Activated naive CD4-positive, alpha-beta T cell treated with anti-CD3 and anti-CD28 coated beads, Interleukin-2, amount 50 U/mL, for 16 hours (primary cell): ENCODE results near the gene DAPK1.

ENCODE experiments used
- DNase-seq: peaks from one replicate; pipeline ENCODE4 v3.0.0-alpha.2; 2020

The DAPK1 gene

DNA sequence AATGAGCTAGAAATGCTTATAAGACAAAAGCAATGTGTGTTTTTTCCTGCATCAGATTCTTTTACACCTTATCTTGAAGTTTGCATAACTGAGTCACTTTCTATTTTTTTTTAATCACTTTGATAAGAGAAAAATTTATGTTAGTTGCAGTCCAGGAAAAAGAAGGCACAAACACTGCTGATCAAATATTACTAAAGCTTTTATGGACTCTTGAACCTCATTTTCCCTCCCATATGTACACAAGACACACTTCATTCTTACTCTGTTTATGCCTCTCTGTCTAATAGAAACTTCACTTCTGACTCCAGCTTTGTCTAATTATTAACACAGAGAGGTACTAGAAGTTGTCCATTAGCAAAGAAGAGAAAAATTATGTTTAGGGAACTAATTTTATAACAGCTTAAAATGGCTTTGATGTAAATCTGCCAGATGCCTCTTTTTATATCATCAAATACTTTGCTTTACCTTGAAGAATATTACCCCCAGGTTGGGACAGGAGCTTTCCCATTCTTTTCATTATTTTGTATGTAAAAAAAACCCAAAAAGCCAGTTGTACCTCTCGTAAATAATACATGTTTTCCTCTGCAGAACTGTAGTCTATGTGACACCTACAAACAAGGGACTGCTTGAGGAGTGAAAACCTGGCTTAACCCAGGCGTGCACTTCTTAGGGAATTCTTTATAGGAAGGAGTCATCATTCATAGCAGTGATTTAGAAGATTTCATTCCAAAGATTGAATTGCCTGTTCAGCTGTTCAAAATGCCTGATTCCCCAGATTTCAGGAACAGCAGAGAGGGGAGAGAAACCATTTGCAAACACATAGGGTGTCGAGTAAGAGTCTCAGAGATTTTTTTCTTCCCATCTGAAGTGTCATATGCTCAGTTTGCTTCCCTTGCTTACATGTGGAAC, 72.6 kb downstream of the DAPK1 start:
- DNase-seq, result no peak

GRCh38 chr9:87572719-87573118, 75.1 kb downstream of the DAPK1 start:
- DNase-seq, result no peak

DNA sequence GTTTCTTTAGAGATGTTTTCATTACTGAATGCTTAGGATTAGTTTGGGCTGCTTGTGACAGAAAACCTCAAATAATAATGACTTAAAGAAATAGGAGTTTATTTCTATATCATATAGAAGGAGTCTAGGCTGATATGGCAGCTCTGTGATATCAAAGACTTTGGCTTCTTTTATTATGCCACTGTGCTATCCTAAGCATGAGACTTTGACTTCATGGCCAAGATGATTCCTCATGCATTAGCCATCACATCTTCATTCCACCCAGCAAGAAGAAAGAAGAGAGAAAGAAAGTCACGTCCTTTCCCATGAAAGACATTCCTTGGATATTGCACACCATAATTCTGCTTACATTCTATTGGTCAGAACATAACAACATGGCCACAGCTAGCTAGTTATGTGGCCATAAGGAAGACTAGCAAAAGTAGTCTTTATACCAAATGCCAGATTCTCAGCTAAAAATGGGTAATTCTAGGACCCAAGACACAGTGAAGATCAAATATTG, 76.2 kb downstream of the DAPK1 start:
- DNase-seq, result no peak

DNA sequence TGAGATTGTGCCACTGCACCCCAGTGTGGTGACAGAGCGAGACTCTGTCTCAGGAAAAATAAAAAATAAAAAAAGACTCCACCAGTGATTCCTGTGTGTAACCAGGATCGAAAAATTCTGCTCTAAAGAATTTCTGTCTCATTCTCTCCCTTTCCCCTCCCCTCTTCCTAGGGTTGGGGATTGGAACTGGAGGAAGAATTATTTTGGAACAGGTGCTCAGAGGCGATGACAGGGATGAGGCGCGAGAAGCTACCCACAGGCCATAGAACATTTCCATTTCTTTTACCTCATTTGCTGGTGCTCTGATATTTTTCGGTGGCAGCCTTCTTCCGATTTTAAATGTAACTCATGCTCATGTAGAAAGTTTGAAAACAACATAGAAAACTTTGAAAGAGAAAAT, 80.1 kb downstream of the DAPK1 start:
- no peak for DNase-seq

GRCh38 chr9:87578625-87579024, 81.0 kb downstream of the DAPK1 start:
- no peak for DNase-seq

DNA sequence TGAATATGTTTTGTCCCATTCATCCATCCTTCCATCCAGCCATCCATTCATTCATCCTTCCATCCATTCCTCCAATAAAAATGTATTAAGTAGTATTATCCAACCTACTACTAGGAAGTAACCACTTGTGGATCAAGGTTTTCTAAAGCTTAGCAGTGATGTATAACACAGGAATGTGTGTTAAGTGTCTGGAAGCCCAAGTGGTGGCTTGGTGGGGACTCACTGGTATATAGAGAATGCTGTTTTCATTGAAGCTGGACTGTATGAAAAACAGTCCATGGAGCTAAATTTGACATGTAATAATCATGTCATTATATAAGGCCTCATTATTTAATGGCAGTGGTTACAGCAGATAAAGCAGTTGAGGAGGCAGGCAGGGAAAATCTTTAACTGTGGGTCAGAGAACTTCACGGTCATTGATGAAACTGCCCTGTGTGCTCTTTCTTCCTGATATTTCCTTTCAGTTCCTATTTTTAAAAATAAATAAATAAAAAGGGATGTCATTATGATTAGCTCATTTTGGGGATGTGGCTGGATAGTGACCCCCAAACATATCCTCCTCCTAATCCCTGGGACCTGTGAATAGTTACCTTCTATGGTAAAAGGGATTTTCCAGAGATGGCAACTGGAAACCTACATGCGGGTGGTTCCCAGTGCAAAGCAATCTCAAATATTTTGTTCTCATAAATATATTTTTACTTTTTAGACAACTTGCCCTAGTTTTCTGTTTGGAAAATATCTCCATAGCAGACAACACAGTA, 82.3 kb downstream of the DAPK1 start:
- DNase-seq, result no peak

- DNase-seq, result no peak
These were observed 83.3 kb downstream of the DAPK1 start for GRCh38 chr9:87580941-87581438.

GRCh38 chr9:87581513-87581912, 83.8 kb downstream of the DAPK1 start:
- no peak for DNase-seq

GRCh38 chr9:87581949-87582637, 84.4 kb downstream of the DAPK1 start:
- no peak for DNase-seq

- DNase-seq, result no peak
These were observed 86.7 kb downstream of the DAPK1 start for GRCh38 chr9:87584326-87584725.

DNA sequence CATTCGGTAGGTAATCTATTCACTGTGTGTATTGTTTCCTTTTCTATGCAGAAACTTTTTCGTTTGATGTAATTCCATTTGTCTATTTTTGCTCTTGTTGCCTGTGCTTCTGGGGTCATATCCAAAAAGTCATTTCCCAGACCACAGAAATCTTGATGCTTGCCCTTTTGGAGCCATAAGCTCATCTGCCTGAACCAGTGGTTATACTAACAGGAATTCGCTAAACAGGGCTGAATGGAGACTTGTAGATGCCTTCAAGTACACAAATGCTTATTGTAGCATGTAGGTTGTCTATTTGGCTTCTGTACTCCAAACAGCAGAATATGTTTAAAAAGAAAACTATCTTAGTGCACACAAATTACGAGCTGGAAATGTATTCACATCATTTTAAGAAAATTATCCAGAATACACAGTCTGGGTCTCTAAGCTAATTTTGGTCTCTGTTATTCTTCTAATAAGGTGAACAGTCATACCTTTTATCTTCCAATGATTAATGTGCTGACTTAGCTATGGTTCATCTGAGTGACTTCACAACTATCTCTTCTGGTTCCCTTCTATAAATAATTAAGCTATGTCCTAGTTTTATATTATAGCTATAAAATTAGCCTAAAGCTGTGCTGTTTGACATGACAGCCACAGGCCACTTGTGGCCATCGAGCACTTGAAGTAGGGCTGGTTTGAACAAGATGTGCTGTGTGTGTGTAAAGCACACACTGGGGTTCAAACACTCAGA, 87.6 kb downstream of the DAPK1 start:
- no peak for DNase-seq

- no peak for DNase-seq
These were observed 89.2 kb downstream of the DAPK1 start for GRCh38 chr9:87586731-87587355.

GRCh38 chr9:87587356-87587745, 89.7 kb downstream of the DAPK1 start:
- no peak for DNase-seq

DNA sequence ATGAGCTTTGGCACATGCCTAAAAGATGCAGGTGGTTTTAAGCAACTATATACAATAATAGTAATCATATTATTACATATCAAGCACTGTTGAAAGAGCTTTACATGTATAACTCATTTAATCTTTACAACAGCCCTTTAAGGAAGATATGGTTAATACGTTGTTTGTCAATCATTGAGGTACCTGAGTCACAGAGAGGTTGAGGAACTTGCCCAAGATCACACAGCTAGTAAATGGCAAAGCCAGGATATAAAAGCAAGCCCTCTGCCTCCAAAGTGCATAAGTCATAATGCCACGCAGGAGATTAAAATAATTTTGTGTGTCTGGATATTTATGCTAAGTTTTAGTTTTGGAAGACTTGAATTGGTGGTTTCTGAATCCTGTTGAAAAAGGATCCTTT, 90.2 kb downstream of the DAPK1 start:
- no peak for DNase-seq

DNA sequence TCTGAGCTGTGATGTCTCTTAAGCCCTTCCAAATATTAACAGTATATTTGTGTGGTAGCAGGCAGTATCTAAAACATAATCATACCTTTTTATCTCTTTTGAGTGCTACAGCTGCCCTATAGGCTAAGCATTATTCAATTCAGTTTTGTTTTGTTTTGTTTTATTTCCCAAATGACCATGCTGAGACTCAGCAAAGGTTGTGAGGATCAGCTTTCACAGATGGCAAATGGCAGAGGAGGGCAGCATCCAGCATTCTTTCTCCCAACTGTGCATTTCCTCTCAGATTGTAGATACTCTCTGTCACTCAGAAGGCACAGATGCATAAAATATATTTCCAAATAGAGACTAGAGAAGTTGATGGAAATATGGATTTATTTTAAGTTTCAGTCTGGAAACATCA, 90.7 kb downstream of the DAPK1 start:
- no peak for DNase-seq

GRCh38 chr9:87590996-87591395, 93.3 kb downstream of the DAPK1 start:
- DNase-seq, result no peak

GRCh38 chr9:87592554-87593358, 95.1 kb downstream of the DAPK1 start:
- no peak for DNase-seq

DNA sequence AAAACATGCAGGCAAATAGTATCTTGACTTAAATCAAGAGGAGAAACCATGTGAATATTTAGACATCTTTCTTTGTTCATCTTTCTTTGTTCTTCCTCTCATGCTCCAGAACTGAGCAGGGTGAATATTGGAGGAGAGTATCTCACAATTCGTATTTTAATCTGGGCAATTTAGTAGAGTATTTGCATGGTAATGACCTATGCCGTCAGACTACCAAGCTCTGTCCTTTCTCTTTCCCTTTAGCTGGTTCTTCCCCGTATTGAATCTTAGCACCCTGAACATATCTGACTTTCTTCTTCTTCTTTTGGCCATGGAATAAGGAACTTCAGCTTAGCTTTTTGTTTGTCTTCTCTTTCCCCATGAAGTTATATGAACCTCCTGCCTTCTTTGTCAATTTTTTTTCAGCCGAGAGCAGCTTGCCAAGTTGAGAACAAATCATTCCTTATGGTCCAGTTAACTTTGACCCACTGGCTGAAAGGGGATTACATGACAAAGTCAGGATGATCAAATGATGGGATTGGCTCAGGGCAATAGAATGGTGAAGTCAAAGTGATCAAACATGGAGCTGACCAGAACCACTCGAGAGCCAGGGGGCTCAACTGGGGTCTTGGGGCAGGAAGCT, 95.8 kb downstream of the DAPK1 start:
- DNase-seq, result no peak

DNA sequence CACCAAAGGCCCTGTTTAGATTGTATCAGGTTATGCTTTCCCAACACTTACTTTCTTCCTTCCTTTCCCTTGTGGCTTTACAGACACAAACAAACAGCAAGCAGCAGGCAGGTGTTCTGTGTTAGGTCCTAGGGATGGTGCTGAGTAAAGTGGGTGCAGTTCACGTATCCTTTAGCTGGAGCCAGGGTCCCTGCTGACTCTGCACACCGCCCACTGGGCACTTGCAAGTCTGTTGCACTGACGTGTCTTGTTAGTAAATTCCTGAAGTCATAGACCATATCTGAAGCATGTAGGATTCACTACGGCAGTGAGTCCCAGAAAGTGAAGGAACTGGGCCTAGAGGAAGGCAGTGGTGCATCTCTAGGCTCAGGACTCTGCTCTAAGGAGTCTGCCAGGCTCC, 96.5 kb downstream of the DAPK1 start:
- DNase-seq, result no peak

DNA sequence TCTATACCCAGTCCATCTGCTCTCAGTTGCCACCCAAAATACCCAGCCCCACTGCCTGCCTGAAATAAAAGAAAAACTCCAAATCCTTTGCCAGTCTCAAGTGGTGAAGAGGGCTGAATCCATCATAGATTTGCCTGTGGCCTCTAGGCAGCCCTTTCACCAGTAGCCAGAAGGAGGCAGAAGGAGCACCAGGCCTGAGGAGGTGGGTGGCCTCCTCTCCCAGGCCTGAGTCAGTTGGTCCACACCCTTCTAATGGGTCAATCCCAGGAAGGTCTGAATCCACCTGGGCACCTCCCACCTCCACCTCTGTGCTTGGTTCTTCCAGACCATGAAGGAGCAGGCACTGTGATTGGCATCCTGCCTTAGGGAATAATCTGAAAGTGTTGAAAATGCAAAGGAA, 97.0 kb downstream of the DAPK1 start:
- no peak for DNase-seq

DNA sequence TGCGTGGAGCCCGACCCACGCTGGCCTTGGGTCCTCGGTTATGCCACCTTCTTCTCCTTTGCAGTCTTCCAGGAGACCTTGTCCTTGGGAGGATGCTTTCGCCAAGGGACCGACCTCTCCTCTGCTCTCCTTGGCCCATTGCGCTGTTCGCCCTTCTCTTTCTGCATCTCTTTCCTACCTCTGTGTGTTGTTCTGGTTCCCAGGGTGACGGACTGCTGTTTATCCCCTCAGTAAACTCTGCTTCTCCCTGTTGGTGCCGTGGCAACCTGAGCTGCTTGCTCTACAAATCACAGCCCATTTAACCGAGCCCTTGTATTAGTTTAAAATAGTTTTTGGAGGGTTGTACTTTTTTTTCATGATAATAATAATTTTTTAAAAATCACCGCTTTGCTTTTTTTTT, 97.9 kb downstream of the DAPK1 start:
- DNase-seq, result no peak
